Measurements from ENCODE around the gene CCDC78.
"Not testable (repeated sequence)": the region's sequence is repeated elsewhere in the genome, so short reads cannot be mapped to it uniquely, and the experiment has no call there.

The CCDC78 gene

GRCh38 chr16:764848-765487 lies 38.7 kb upstream of the CCDC78 start:
- Histone ChIP-seq H3K36me3 (ENCODE audit: insufficient read depth, low read length) (no peaks in the 10 kb centered on the region), H3K4me1 (ENCODE audit: insufficient read depth, low read length) (no peaks in the 10 kb centered on the region; the same call in 1 of the 2 replicates), H3K9ac (ENCODE audit: low read depth, low read length) (no peak overlapping the region)

GRCh38 chr16:764184-764750 lies 38.0 kb upstream of the CCDC78 start:
- no peaks in the 10 kb centered on the region; the same call in 1 of the 2 replicates for H3K4me1 ChIP-seq (ENCODE audit: insufficient read depth, low read length)
- no peaks in the 10 kb centered on the region for H3K36me3 ChIP-seq (ENCODE audit: insufficient read depth, low read length)
- H3K9ac ChIP-seq (ENCODE audit: low read depth, low read length) = no peak overlapping the region
- H3K9me3 ChIP-seq (ENCODE audit: control insufficient read depth, insufficient read depth, low read length) = no peaks in the 10 kb centered on the region

More at GRCh38 chr16:764848-765487, 38.7 kb upstream of the CCDC78 start:
- H3K9me3 ChIP-seq (ENCODE audit: control insufficient read depth, insufficient read depth, low read length) = no peaks in the 10 kb centered on the region

- Histone ChIP-seq H3K9ac (ENCODE audit: low read depth, low read length) (no peak overlapping the region), H3K9me3 (ENCODE audit: control insufficient read depth, insufficient read depth, low read length) (no peaks in the 10 kb centered on the region), H3K36me3 (ENCODE audit: insufficient read depth, low read length) (no peaks in the 10 kb centered on the region), H3K4me1 (ENCODE audit: insufficient read depth, low read length) (no peaks in the 10 kb centered on the region; the same call in 1 of the 2 replicates)
These were observed 37.3 kb upstream of the CCDC78 start for GRCh38 chr16:763369-764183.

DNA sequence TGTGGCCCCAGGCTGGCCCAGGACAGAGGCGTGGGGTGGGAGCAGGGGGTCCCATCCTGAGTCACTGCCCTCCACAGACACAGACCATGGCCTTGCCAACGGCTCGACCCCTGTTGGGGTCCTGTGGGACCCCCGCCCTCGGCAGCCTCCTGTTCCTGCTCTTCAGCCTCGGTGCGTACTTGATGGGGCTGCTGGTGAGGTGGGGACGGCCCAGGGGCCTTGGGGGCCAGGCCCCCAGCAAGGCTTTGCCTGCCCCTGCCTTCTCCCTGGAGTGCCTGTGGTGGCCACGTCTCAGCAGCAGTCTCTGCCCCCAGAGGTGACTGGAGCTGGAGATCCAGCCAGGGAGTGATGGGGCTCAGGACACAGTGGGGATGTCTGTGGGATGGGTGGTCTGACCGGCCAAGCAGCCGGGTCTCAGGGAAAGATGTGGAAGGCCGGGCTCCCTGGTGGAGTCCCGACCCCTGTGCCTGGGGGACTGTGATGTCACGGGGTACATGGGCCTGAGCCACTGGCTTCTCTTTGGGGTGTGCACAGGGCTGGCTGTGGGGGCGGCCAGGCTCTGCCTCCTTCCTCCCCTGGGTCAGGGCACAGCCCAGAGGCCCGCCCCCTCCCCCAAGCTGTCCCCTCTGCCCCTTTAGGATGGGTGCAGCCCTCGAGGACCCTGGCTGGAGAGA lies 36.5 kb upstream of the CCDC78 start:
- Histone ChIP-seq H3K9me3 (ENCODE audit: control insufficient read depth, insufficient read depth, low read length) (no peaks in the 10 kb centered on the region), H3K9ac (ENCODE audit: low read depth, low read length) (no peak overlapping the region), H3K4me1 (ENCODE audit: insufficient read depth, low read length) (no peaks in the 10 kb centered on the region; the same call in 1 of the 2 replicates), H3K36me3 (ENCODE audit: insufficient read depth, low read length) (no peaks in the 10 kb centered on the region)

DNA sequence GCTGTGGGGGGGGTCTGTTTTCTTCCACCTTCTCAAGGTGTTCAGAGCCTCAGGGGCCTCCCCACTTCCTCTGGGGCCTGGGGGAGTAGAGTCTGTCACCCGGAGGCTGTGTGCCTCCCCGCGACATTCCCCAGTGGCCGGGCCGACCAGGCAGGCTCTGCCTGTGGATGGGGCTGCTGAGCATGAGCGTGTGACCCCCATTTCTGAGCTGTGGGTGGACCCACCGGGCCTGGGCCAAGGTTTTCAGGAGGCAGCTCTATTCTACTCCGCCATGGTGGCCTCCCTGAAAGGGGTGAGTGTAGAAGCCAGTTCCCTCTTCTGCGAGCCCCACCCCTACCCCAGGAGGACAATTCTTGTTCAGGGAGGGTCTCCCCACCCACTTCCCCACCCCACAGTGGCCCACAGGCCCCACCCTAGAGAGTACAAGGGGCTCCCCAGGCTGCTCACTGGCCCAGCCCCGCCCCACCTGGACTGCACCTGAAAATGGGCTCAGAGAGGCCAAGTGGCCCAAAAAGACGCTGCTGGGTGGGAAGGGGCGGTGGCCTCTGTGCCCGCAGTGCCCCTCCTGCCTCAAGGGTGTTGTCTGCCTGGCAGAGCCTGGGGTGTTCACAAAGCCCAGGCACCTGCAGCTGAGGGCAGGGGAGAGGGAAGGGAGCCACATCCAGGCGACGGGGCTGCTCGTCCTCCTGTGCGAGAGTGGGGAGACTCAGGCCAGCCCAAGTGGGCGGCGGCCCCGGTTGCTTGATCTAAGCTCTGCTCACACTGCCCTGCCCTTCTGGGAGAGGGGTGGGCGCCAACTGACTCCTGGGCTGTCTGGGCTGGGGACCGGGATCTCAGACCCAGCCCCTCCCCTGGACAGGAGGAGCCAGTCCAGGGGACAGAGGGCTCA lies 35.6 kb upstream of the CCDC78 start:
- Histone ChIP-seq H3K9ac (ENCODE audit: low read depth, low read length) (no peak overlapping the region), H3K36me3 (ENCODE audit: insufficient read depth, low read length) (no peaks in the 10 kb centered on the region), H3K9me3 (ENCODE audit: control insufficient read depth, insufficient read depth, low read length) (no peaks in the 10 kb centered on the region), H3K4me1 (ENCODE audit: insufficient read depth, low read length) (no peaks in the 10 kb centered on the region; the same call in 1 of the 2 replicates)

GRCh38 chr16:760545-761343 lies 34.5 kb upstream of the CCDC78 start, which contains the start of gene MSLN:
Gene MSLN, plus strand, starts transcription at chr16:760734. Its CDS starts 1,947 bp downstream, at chr16:762681.
- Histone ChIP-seq H3K36me3 (ENCODE audit: insufficient read depth, low read length) (no peaks in the 10 kb centered on the region), H3K9ac (ENCODE audit: low read depth, low read length) (no peak within 1 kb of the TSS), H3K9me3 (ENCODE audit: control insufficient read depth, insufficient read depth, low read length) (no peaks in the 10 kb centered on the region), H3K4me1 (ENCODE audit: insufficient read depth, low read length) (no peaks in the 10 kb centered on the region; the same call in 1 of the 2 replicates)

GRCh38 chr16:760065-760464 lies 33.8 kb upstream of the CCDC78 start:
- H3K9me3 ChIP-seq (ENCODE audit: control insufficient read depth, insufficient read depth, low read length) = no peaks in the 10 kb centered on the region
- no peaks in the 10 kb centered on the region; the same call in 1 of the 2 replicates for H3K4me1 ChIP-seq (ENCODE audit: insufficient read depth, low read length)
- no peak overlapping the region for H3K9ac ChIP-seq (ENCODE audit: low read depth, low read length)
- H3K36me3 ChIP-seq (ENCODE audit: insufficient read depth, low read length) = no peaks in the 10 kb centered on the region

GRCh38 chr16:759110-759910 lies 33.1 kb upstream of the CCDC78 start:
- Histone ChIP-seq H3K36me3 (ENCODE audit: insufficient read depth, low read length) (no peaks in the 10 kb centered on the region), H3K9me3 (ENCODE audit: control insufficient read depth, insufficient read depth, low read length) (no peaks in the 10 kb centered on the region), H3K4me1 (ENCODE audit: insufficient read depth, low read length) (no peaks in the 10 kb centered on the region; the same call in 1 of the 2 replicates), H3K9ac (ENCODE audit: low read depth, low read length) (no peak overlapping the region)

DNA sequence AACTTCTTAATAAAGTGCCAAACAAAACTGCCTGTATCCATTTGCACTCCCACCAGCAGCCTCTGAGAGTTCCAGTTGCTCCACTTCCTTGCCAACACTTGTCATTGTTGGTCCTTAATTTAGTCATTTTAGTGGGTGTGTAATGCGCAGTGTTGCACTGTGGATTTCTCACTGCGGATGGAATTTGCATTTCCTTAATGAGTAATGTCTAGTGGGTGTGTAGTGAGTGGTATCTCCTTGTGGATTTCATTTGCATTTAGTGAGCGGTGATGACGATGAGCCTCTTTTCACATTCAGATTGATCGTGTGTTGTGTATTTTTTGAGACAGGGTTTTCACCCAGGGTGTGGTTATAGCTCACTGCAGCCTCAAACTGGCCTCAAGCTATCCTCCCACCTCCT lies 30.2 kb upstream of the CCDC78 start:
- H3K9ac ChIP-seq (ENCODE audit: low read depth, low read length) = no peak overlapping the region
- H3K9me3 ChIP-seq (ENCODE audit: control insufficient read depth, insufficient read depth, low read length) = no peaks in the 10 kb centered on the region
- no peaks in the 10 kb centered on the region for H3K36me3 ChIP-seq (ENCODE audit: insufficient read depth, low read length)
- H3K4me1 ChIP-seq (ENCODE audit: insufficient read depth, low read length) = peaks cover 11% of the 10 kb centered on the region; the same call in 1 of the 2 replicates

DNA sequence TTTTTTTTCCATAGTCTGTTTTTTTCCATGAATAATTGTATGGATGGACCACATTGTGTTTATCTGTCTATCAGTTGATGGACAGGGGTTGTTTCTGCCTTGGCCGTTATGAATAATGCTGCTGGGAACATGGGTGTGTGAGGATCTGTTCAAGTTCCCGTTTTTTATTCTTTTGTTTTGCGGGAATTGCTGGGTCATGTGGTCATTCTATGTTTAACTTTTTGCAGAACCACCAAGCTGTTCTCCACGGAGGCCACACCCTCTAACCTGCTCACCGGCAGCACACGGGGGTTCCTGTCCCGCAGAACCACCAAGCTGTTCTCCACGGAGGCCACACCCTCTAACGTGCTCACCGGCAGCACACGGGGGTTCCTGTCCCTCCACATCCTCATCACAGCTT lies 28.4 kb upstream of the CCDC78 start:
- Histone ChIP-seq H3K36me3 (ENCODE audit: insufficient read depth, low read length) (no peaks in the 10 kb centered on the region), H3K9me3 (ENCODE audit: control insufficient read depth, insufficient read depth, low read length) (no peaks in the 10 kb centered on the region), H3K4me1 (ENCODE audit: insufficient read depth, low read length) (peaks cover 19% of the 10 kb centered on the region; the same call in 1 of the 2 replicates), H3K9ac (ENCODE audit: low read depth, low read length) (no peak overlapping the region)

GRCh38 chr16:754121-754607 lies 27.9 kb upstream of the CCDC78 start:
- not testable (repeated sequence) for H3K9ac ChIP-seq (ENCODE audit: low read depth, low read length); H3K36me3 ChIP-seq (ENCODE audit: insufficient read depth, low read length); H3K9me3 ChIP-seq (ENCODE audit: control insufficient read depth, insufficient read depth, low read length)
- H3K4me1 ChIP-seq (ENCODE audit: insufficient read depth, low read length) = peaks cover 19% of the 10 kb centered on the region; the same call in 1 of the 2 replicates

DNA sequence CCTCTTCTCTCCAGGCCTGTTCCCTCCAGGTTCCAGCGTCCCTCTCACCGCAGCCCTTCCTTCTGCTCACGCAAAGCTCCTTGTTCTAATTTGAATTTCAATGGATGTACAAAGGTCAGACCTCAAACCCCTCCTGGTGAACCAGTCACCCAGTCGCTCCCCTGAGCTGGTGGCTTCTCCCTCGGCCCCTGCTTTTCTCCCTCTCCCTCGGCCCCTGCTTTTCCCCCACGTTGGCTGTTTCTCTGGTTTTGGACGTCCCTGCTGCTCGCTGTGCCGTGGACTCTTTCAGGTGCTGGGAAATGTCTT lies 25.7 kb upstream of the CCDC78 start:
- peaks cover 19% of the 10 kb centered on the region; the same call in 1 of the 2 replicates for H3K4me1 ChIP-seq (ENCODE audit: insufficient read depth, low read length)
- H3K9me3 ChIP-seq (ENCODE audit: control insufficient read depth, insufficient read depth, low read length) = no peaks in the 10 kb centered on the region
- no peaks in the 10 kb centered on the region for H3K36me3 ChIP-seq (ENCODE audit: insufficient read depth, low read length)
- no peak overlapping the region; the same call in 1 of the 2 replicates for H3K9ac ChIP-seq (ENCODE audit: low read depth, low read length)
